ENCODE measurements around the gene PPFIA3. TPM values are rescaled to one million over a fixed set of nuclear protein-coding genes. Genes with fewer than 3 reads are reported as not detected.

The PPFIA3 gene
- total and polyA plus RNA-seq, 2 donors (not counting 1 experiment from before 2014, with no cell fraction given) = 2.1 to 3.4 TPM

DNA sequence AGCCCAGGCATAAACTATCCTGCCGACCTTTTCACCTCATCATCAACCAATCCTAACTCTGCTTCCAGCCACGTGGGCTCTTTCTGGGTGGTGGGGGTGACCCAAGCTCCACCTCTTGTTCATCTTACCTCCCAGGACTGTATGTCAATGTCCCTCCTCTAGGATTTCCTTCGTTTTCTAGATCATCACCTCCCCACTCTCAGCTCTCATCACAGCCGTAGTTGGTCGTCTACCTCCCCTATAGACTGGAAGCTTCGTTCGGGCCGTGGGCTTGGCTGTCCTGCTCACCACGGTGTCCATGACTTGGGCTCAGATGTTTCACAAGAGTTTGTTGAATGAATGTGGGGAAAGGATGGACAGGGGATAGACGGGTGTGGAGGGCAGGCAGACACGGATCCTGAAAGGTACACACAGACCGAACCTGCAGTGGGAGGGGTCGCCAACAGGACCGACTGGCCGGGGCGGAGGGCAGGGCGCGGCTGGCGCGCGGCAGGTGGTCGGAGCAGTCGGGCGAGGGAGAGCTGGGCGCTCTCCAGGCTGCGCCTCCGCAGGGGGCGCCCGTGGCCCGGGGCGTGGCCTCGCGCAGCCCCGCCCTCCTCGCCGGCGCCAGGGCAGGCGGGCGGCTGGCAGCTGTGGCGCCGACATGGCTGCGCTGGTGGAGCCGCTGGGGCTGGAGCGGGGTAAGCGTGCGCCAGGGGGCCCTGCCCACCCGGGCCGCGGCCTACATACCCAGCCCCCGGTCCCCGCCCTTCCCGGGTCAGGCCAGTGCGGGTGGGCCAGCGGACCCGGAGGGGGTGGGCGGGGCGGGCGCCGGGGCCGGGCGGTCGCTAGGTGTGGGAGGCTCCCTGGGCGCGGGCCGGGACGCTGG is 5.3 kb upstream of the PPFIA3 start, which contains the start of gene LIN7B:
TSS of gene LIN7B (plus strand) at position 609 of the 868 bp plus-strand sequence. CDS start at position 644, 35 bp downstream.
- Histone ChIP-seq H2AFZ (ENCODE audit: insufficient read depth, low read depth, low read length, poor library complexity, severe bottlenecking) (peak within 1 kb of the TSS; percentile 82), H4K20me1 (ENCODE audit: control insufficient read depth, insufficient read depth, low read length, poor library complexity, severe bottlenecking) (no peaks in the 10 kb centered on the region), H3K27me3 (replicated peaks in 1 of 4; ENCODE audit: control extremely low read depth in 1 of 4, control insufficient read depth in 3 of 4, insufficient read depth in 4 of 4, low read length in 3 of 4) (no peaks in the 10 kb centered on the region), H3K36me3 (replicated peaks in 1 of 2; ENCODE audit: control extremely low read depth in 1 of 2, control insufficient read depth in 1 of 2, extremely low read depth in 1 of 2, insufficient read depth in 2 of 2, low read length in 1 of 2) (peaks cover 0 to 6% of the 10 kb centered on the region in 2 experiments), H3K9ac (ENCODE audit: low read length) (peak within 1 kb of the TSS; percentile 71), H3K4me3 (ENCODE audit: control extremely low read depth in 1 of 5, extremely low read depth in 1 of 5, insufficient read depth in 1 of 5, low read depth in 2 of 5, low read length in 4 of 5) (peak within 1 kb of the TSS in 4 of 5 experiments; percentile 59 to 78 (median 68)), H3K27ac (ENCODE audit: low read length in 2 of 2) (no peak within 1 kb of the TSS), H3K4me1 (ENCODE audit: control insufficient read depth in 2 of 2, insufficient read depth in 2 of 2, low read length in 2 of 2) (peaks cover 14 to 31% of the 10 kb centered on the region in 2 donors), H3K79me2 (ENCODE audit: control insufficient read depth, insufficient read depth, low read length) (no peaks in the 10 kb centered on the region), H3K9me3 (ENCODE audit: control extremely low read depth in 1 of 3, control insufficient read depth in 2 of 3, insufficient read depth in 1 of 3, low read length in 2 of 3) (no peaks in the 10 kb centered on the region), H3K4me2 (replicated peaks; ENCODE audit: low read depth, low read length, poor library complexity, severe bottlenecking) (peak within 1 kb of the TSS; percentile 98)
- WGBS (ENCODE audit: insufficient coverage) = under 1% methylated on average over 60 of the region's 66 CpGs
- peak within 1 kb of the TSS; percentile 93 for H3K4me3 Mint-ChIP-seq
- ChIA-PET CTCF (interaction anchor here (0.6 to 5.6 kb wide), 19 partner anchors 8 to 550 kb away, joined by 3 to 33 read pairs (median 4); partner anchors contain the start of genes GYS1, NOSIP and RUVBL2), POLR2A (interaction anchor here (1.3 kb wide), 2 partner anchors 14 to 94 kb away, joined by 4 read pairs; a partner anchor contains a TSS)
- no peak for TF ChIP-seq EZH2 (IDR thresholded peaks at IDR 0.05; ENCODE audit: borderline replicate concordance, insufficient read depth, low read depth, low read length, poor library complexity, severe bottlenecking)
- TF ChIP-seq, protein P1, sequence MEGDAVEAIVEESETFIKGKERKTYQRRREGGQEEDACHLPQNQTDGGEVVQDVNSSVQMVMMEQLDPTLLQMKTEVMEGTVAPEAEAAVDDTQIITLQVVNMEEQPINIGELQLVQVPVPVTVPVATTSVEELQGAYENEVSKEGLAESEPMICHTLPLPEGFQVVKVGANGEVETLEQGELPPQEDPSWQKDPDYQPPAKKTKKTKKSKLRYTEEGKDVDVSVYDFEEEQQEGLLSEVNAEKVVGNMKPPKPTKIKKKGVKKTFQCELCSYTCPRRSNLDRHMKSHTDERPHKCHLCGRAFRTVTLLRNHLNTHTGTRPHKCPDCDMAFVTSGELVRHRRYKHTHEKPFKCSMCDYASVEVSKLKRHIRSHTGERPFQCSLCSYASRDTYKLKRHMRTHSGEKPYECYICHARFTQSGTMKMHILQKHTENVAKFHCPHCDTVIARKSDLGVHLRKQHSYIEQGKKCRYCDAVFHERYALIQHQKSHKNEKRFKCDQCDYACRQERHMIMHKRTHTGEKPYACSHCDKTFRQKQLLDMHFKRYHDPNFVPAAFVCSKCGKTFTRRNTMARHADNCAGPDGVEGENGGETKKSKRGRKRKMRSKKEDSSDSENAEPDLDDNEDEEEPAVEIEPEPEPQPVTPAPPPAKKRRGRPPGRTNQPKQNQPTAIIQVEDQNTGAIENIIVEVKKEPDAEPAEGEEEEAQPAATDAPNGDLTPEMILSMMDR (IDR thresholded peaks at IDR 0.05) = peak; percentile 78
- peak; percentile 90 for DNase-seq
- intact Hi-C loops (cut with micrococcal nuclease) = loop anchor here (1.0 to 10.0 kb wide), 7 partner anchors 14 to 561 kb away; partner anchors contain the start of genes DBP, GYS1, PRMT1 and RUVBL2
- H3K27me3 Mint-ChIP-seq = no peaks in the 10 kb centered on the region
- H3K4me1 Mint-ChIP-seq = peaks cover 43% of the 10 kb centered on the region
- H3K27ac Mint-ChIP-seq = peak within 1 kb of the TSS; percentile 74
- H3K9me3 Mint-ChIP-seq (ENCODE audit: insufficient read depth) = no peaks in the 10 kb centered on the region
- peak; percentile 59 for ATAC-seq (ENCODE audit: low read depth)
